HG03095 (cell line): ENCODE results near the gene NFYB.
"Not testable (repeated sequence)": the region's sequence is repeated elsewhere in the genome, so short reads cannot be mapped to it uniquely, and the experiment has no call there.

ENCODE experiments used
- ATAC-seq: cut with Tn5 transposase; IDR thresholded peaks from one replicate; pipeline ENCODE4 v1.9.1; 2021; ENCODE audit warnings: moderate library complexity; ENCODE audit not compliant: unreplicated experiment

The NFYB gene

DNA sequence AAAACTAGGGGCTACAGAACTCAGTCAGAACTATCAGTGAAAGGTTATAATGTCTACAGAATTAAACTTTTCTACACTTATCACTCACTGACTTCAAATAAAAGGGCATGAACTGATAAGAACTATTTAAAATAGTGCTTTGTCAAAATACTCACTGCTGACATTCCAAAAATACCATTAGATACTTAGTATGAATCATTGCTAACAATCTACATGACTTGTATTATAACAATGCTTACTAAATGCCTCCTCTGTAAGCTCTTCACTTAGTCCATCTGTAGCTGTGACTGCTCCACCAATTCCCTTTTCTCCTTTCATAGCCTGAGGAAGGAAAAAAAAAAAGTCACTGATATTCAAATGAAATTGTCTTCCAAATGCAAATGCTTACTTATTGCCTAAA, 17.0 kb downstream of the NFYB start:
- no peak for ATAC-seq

DNA sequence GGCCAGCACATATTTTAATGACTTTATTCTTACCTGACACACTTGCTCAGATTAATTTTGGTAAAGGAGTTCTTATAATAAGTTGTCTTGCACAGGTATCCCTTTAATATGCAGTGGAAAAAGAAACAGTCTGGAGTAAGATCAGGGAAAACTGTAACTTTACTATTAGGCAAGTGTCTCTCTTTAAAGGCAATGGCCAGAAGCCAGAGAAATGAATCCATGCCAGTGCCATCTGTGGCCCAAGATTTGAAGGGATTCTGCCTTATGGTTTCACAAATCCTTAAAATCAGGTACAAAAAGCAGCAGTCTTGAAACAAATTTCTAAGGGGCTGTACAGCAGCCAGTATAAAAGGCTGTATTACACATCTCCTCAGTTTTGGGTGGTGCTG, 22.4 kb downstream of the NFYB start:
- ATAC-seq, result no peak

GRCh38 chr12:104114834-104115586, 23.0 kb downstream of the NFYB start:
- ATAC-seq, result not testable (repeated sequence)

GRCh38 chr12:104109446-104110271, 28.4 kb downstream of the NFYB start:
- ATAC-seq, result no peak

DNA sequence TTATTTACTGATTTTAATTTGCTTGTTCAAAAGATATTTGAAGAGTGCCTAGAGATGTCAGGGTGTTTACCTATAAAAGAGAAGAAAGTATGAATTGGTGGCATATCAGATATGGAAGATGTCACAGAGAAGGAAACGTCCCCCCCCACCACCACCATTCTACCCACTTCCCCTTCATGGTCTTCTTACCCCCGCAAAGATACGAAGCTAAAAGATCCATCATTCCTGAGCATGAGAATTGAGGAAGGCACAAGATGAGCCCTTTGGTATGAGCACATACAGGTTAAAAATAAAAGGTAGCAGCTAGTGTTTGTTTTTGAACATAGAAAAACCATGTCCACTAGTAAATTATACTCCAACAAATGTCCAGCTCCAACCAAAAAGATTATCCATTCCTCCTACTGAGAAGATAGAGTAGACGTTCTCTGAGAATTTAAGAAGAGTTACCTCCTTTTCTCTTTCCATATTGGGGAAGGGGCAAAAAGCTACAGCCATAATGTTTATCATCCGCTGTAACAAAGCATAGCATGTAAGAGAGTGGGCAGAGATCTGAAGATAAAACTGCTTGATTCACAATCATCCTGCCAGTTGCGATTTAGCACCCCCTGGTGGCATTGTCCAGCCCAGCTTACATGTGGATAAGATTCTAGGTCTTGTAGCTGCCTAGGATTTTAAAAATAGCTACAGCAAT, 29.1 kb downstream of the NFYB start:
- peak; percentile 62 for ATAC-seq

- no peak for ATAC-seq
Measured at GRCh38 chr12:104106965-104107364, 31.0 kb downstream of the NFYB start.

DNA sequence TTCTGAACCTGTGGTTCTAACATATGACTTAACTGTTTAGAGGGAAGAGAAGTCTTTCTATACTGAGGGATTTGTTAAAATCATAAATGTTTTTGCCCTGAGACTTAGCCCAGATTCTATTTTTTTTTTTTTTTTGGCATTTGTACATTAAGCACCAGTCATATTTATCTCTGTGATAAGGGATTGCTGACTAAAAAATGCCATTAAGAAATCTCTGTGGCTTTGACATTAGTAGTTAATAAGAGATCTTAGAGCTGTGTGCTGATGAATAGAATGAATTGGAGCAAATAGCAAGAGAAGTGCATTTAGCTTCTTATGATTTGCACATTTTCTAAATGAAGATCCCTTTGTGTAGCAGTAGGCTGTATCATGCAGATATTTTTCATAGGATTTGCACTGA, 32.5 kb downstream of the NFYB start:
- ATAC-seq, result no peak

- ATAC-seq, result no peak
Measured at GRCh38 chr12:104097954-104098353, 40.1 kb downstream of the NFYB start.

- ATAC-seq, result no peak
Measured at GRCh38 chr12:104095289-104095688, 42.7 kb downstream of the NFYB start.

GRCh38 chr12:104094284-104094683, 43.7 kb downstream of the NFYB start:
- ATAC-seq, result no peak

DNA sequence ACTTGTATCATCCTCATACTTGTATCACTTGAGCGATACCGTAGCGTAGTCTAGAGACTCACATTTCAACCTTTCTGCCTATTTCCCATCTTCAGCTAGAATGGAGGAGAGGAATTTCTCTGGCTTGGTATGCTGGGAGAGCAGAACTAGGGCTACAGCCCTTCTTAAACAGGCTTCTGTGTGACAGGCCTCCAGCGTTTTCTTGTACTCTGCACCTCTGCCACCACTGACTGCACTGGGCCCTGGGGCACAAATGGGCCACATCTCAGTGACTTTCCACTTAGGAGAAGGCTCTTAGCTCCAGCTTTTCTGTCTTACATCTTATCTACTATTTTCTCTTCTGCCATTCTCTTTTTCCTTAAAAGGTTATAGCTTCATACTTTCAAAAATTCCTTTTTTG, 46.9 kb downstream of the NFYB start:
- no peak for ATAC-seq

DNA sequence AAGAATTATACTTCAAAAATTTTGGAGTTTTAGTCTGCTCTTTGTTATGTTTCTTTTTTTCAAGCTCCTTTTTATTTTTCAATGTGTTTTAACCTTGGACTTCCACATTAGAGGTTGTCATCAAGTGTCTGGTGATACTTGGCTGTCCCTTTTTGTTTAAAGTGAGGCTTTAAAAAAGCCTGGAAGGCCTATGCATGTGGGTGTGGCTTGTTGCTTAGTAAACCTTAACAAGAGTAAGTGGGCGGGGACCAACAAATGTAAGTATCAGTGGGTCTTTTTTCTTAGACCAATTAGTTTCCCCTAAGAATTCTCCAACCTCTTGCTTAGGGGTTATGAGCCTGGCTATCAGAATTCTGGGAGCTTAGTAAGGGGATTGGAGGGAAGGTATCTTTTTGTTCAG, 47.3 kb downstream of the NFYB start:
- ATAC-seq, result no peak

- ATAC-seq, result peak; percentile 75
Measured at GRCh38 chr12:104083769-104084475, 54.1 kb downstream of the NFYB start.

GRCh38 chr12:104080764-104081163, 57.2 kb downstream of the NFYB start:
- ATAC-seq, result no peak

GRCh38 chr12:104079024-104079423, 59.0 kb downstream of the NFYB start:
- ATAC-seq, result no peak

- ATAC-seq, result no peak
Measured at GRCh38 chr12:104073699-104074098, 64.3 kb downstream of the NFYB start.

- no peak for ATAC-seq
Measured at GRCh38 chr12:104072099-104072498, 65.9 kb downstream of the NFYB start.
